Thoracic aorta endothelial cell (primary cell): ENCODE results near the gene OR6N2. TPM values are rescaled to one million over a fixed set of nuclear protein-coding genes. Genes with fewer than 3 reads are reported as not detected.

Experiments
- small RNA-seq: library from RNA; depleted of rRNA; stranded (forward); fragments of <200 nt; gene quantifications from one replicate; pipeline ENCODE3, GENCODE V24; 2012
- total RNA-seq: library from RNA; depleted of rRNA; stranded (reverse); fragments of >200 nt; gene quantifications from 2 replicates; pipeline ENCODE4 v1.2.3, GENCODE V29; 2012

The OR6N2 gene, protein sequence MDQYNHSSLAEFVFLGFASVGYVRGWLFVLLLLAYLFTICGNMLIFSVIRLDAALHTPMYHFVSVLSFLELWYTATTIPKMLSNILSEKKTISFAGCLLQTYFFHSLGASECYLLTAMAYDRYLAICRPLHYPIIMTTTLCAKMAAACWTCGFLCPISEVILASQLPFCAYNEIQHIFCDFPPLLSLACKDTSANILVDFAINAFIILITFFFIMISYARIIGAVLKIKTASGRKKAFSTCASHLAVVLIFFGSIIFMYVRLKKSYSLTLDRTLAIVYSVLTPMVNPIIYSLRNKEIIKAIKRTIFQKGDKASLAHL
- total RNA-seq, result not detected in 2 replicates

DNA sequence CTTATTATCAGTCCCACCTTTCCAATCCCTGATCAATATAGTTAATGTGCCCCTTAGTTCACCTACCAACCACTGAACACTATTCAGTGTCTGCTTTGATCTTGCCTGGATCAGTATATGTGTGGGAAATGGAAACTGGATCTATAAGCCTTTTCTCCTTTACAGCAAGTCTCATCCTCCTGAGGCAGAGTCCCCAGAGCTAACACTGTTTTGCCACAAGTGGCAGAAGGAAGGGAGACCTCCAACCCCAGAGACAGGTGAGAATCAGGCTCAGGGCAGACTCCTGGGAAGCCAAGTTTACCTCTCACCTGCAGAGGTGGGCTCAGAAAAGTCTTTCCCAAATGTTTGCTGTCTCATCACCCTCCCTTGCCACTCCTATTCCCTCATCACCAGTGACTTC, at the start of gene OR6N2:
OR6N2 (minus strand) TSS at position 101 of the 400 bp plus-strand sequence. CDS start 3,569 bp downstream, outside the sequence.

DNA sequence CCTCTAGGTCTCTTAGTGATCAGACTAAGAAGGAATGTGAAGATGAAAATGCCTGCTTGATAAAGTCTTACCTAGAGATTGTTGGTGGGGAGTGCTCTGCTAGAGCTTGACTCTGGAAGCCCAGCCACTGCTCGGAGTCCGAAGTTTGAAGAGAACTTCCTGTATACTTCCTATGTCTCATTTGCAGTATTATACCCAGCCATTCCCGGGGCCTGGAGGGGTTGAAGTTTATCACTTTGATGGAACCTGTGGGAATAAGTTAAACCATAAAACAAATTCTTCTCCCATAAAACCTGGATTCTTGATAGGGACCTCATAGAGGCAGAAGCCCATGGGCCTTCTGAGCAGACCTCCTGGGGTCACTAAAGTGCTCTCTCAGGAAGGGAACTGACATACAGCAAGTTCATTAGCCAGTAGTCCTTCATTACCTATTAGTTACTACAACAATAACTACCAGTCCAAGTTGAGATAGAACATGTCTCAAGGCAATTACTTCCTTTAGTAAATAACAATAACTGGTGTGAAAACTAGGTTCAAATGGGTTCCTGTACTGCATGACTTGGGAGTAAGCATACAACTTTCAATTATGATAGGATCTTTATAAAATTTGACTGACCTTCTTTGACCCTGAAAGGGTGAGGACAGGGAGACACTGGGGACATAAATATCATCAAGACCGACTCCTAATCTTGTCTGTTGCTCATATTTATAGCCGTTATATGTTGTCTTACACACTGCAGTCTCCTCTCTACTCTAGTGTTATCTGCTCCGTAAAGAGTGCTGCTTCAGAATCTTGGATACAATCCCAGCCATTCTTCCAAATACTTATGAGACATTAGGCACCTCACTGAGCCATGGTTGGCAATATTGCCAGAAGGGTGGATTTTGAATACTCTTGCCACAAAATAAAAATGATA, 8.8 kb downstream of the OR6N2 start, which contains the start of gene OR6N1:
OR6N1 (minus strand) TSS at position 246 of the 917 bp plus-strand sequence. CDS start 5,513 bp downstream, outside the sequence.

DNA sequence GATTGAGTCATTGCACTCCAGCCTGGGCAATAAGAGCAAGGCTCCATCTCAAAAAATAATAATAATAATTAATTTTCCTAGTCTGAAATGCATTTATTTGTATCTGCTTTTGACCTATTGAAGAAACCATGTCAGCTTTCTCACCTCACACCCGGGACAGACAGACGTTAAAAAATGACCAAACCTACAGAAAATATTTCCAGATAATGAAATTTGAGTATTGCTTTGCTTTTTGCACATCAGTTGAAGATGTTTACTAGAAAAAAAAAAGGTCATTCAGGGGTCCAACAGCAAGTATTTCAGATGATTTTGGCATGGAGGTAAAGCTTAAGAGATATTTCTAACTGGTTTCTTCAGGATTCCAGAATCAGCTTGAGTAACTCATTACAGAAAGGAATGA, 26.6 kb downstream of the OR6N2 start, which contains the start of gene OR6K6:
OR6K6 (plus strand) TSS at position 301 of the 400 bp plus-strand sequence. CDS start 168 bp downstream, outside the sequence.

Small RNA genes within 50 kb of the gene (small RNA-seq; reads per million reads assigned to genes)
- gene OR2AQ1P, result not detected

Other genes with a start within 250 kb of the OR6N2 start
- not detected in 2 replicates for gene OR6Y1, start 226.8 kb downstream of the OR6N2 start, total RNA-seq
- not detected in 2 replicates for gene OR6P1, start 210.6 kb downstream of the OR6N2 start, total RNA-seq
- not detected in 2 replicates for gene OR10X1, start 201.3 kb downstream of the OR6N2 start, total RNA-seq
- gene OR10Z1, start 175.9 kb downstream of the OR6N2 start, total RNA-seq, result not detected in 2 replicates
- 0.27 and 0.43 TPM in 2 replicates for gene SPTA1, start 94.5 kb downstream of the OR6N2 start, total RNA-seq
- gene OR6K2, start 80.6 kb downstream of the OR6N2 start, total RNA-seq, result not detected in 2 replicates
- gene OR6K3, start 60.5 kb downstream of the OR6N2 start, total RNA-seq, result not detected in 2 replicates
- not detected in 2 replicates for gene OR6K6, start 26.5 kb downstream of the OR6N2 start, total RNA-seq
- not detected in 2 replicates for gene OR6N1, start 9.0 kb downstream of the OR6N2 start, total RNA-seq
- not detected in 2 replicates for gene MNDA, start 50.1 kb upstream of the OR6N2 start, total RNA-seq
- gene PYHIN1, start 150.3 kb upstream of the OR6N2 start, total RNA-seq, result not detected in 2 replicates
- gene IFI16, start 228.7 kb upstream of the OR6N2 start, total RNA-seq, result 181 and 217 TPM in 2 replicates